Muscle layer of colon (tissue), 2 donors: ENCODE measurements around the gene CD99L2.

Experiments
- H3K27ac ChIP-seq: one replicate; pipeline ENCODE4 v1.7.0; 2013; ENCODE audit warnings: low read depth, mild to moderate bottlenecking, low read length, moderate library complexity
- H3K27me3 ChIP-seq, 2 donors: one replicate each; pipeline ENCODE4 v1.7.0; 2013; ENCODE audit warnings: low read length in 2 of 2, mild to moderate bottlenecking in 2 of 2; ENCODE audit not compliant: insufficient read depth in 2 of 2, control insufficient read depth in 1 of 2
- H3K36me3 ChIP-seq: one replicate; pipeline ENCODE4 v1.7.0; 2013; ENCODE audit warnings: mild to moderate bottlenecking, low read length; ENCODE audit not compliant: insufficient read depth
- H3K4me1 ChIP-seq: one replicate; pipeline ENCODE4 v1.7.0; 2013; ENCODE audit warnings: mild to moderate bottlenecking, low read length; ENCODE audit not compliant: insufficient read depth
- H3K4me3 ChIP-seq, 2 donors: one replicate each; pipeline ENCODE4 v1.7.0; 2013; ENCODE audit warnings: low read length in 2 of 2, low read depth in 1 of 2, mild to moderate bottlenecking in 1 of 2, moderate library complexity in 1 of 2
- H3K9ac ChIP-seq: one replicate; pipeline ENCODE4 v1.7.0; 2013; ENCODE audit warnings: low read length
- H3K9me3 ChIP-seq: one replicate; pipeline ENCODE4 v1.7.0; 2013; ENCODE audit warnings: mild to moderate bottlenecking, low read length
- donor health status: abdominal sarcoma.
- donor health status: Adenocarcinoma of cecum.

Gene CD99L2

GRCh38 chrX:150926304-150926703 lies 27.8 kb upstream of the CD99L2 start:
- Histone ChIP-seq H3K36me3 (no peaks in the 10 kb centered on the region), H3K9me3 (no peaks in the 10 kb centered on the region), H3K4me1 (no peaks in the 10 kb centered on the region), H3K27ac (no peak overlapping the region), H3K4me3 (no peak overlapping the region), H3K27me3 (no peaks in the 10 kb centered on the region), H3K9ac (no peak overlapping the region)

DNA sequence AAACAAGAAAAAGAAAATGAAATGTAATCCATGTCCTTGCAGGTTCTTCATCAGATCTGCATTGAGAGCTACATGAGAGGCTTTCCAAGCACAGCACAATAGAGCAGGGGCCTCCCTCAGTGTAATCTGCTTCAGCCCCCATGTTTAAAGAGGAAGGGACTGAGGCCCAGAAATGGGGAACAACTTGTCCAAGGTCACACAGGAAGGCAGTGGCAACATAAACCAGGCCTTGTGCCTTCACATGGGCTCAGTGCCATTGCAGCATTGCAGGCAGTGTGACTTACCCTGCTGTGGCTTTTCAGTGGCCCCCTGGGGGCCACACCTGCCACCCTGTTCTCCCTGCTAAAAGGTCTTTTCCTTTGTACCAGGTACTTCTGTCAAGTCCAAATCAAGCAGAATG lies 20.9 kb upstream of the CD99L2 start:
- Histone ChIP-seq H3K36me3 (no peaks in the 10 kb centered on the region), H3K9ac (no peak overlapping the region), H3K27me3 (no peaks in the 10 kb centered on the region), H3K27ac (no peak overlapping the region), H3K4me1 (no peaks in the 10 kb centered on the region), H3K9me3 (no peaks in the 10 kb centered on the region), H3K4me3 (no peak overlapping the region)

DNA sequence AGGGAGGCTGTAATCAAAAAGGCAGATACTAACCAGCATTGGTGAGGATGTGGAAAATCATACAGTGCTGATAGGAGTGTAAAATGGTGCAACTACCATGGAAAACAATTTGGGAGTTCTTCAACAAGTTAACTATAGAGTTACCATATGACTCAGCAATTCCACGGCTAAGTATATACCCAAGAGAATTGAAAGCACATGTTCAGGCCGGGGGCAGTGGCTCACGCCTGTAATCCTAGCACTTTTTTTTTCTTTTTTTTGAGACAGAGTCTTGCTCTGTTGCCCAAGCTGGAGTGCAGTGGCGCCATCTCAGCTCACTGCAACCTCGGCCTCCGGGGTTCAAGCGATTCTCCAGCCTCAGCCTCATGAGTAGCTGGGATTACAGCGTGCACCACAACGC lies 15.0 kb upstream of the CD99L2 start:
- no peak overlapping the region for H3K9ac ChIP-seq
- H3K4me1 ChIP-seq, result no peaks in the 10 kb centered on the region
- no peaks in the 10 kb centered on the region for H3K27me3 ChIP-seq
- H3K27ac ChIP-seq, result no peak overlapping the region
- H3K9me3 ChIP-seq, result no peaks in the 10 kb centered on the region
- H3K4me3 ChIP-seq, result no peak overlapping the region
- H3K36me3 ChIP-seq, result no peaks in the 10 kb centered on the region

DNA sequence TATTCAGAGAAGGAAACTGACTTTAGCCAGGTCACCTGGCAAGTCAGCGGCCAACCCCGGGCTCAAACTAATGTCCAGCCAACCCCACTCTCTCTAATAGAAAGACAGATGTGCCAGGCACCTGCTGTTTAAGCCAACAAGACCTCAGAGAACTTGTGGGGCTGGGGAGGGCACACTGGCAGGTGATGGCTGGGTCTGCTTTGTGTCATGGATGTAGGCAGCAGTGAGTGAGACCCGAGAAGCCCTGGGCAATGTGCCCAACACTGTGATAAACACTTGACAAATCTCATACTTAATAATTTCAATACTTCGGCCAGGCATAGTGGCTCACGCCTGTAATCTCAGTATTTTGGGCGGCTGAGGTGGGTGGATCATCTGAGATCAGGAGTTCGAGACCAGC lies 9.0 kb upstream of the CD99L2 start:
- Histone ChIP-seq H3K4me1 (no peaks in the 10 kb centered on the region), H3K27me3 (no peaks in the 10 kb centered on the region), H3K36me3 (no peaks in the 10 kb centered on the region), H3K27ac (no peak overlapping the region), H3K4me3 (no peak overlapping the region), H3K9ac (no peak overlapping the region), H3K9me3 (no peaks in the 10 kb centered on the region)

- no peak overlapping the region for H3K4me3 ChIP-seq
- H3K9ac ChIP-seq, result no peak overlapping the region
- H3K4me1 ChIP-seq, result no peaks in the 10 kb centered on the region
- H3K27me3 ChIP-seq, result peaks cover 0 to 3% of the 10 kb centered on the region in 2 donors
- H3K27ac ChIP-seq, result no peak overlapping the region
- H3K36me3 ChIP-seq, result no peaks in the 10 kb centered on the region
- no peaks in the 10 kb centered on the region for H3K9me3 ChIP-seq
These were observed 8.2 kb upstream of the CD99L2 start for GRCh38 chrX:150906694-150907093.

DNA sequence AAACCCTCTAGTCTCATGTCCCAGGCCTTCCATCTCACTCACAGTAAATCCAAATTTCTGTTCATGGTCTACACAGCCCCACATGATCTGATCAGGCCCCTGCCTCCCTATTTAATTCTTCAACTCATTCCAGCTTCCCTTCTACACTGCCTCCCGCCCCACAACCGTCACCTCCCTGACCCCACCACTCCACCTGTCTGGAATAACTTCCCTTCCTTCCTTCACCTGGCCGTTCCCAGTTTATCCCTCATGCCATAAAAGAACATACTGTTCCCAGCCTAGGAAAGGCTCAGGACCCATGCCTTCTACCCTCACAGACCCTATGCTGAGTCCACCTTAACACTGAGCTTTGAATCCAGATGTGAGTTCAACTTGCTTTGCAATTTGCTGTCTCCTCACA lies 6.8 kb upstream of the CD99L2 start:
- no peak overlapping the region for H3K9ac ChIP-seq
- H3K4me1 ChIP-seq, result no peaks in the 10 kb centered on the region
- no peak overlapping the region for H3K4me3 ChIP-seq
- H3K27ac ChIP-seq, result no peak overlapping the region
- H3K36me3 ChIP-seq, result no peaks in the 10 kb centered on the region
- peaks cover 0 to 3% of the 10 kb centered on the region in 2 donors for H3K27me3 ChIP-seq
- H3K9me3 ChIP-seq, result no peaks in the 10 kb centered on the region

GRCh38 chrX:150903110-150903508 lies 4.6 kb upstream of the CD99L2 start:
- Histone ChIP-seq H3K4me3 (no peak overlapping the region), H3K9me3 (no peaks in the 10 kb centered on the region), H3K4me1 (no peaks in the 10 kb centered on the region), H3K36me3 (no peaks in the 10 kb centered on the region), H3K9ac (no peak overlapping the region), H3K27me3 (peaks cover 0 to 3% of the 10 kb centered on the region in 2 donors), H3K27ac (no peak overlapping the region)

DNA sequence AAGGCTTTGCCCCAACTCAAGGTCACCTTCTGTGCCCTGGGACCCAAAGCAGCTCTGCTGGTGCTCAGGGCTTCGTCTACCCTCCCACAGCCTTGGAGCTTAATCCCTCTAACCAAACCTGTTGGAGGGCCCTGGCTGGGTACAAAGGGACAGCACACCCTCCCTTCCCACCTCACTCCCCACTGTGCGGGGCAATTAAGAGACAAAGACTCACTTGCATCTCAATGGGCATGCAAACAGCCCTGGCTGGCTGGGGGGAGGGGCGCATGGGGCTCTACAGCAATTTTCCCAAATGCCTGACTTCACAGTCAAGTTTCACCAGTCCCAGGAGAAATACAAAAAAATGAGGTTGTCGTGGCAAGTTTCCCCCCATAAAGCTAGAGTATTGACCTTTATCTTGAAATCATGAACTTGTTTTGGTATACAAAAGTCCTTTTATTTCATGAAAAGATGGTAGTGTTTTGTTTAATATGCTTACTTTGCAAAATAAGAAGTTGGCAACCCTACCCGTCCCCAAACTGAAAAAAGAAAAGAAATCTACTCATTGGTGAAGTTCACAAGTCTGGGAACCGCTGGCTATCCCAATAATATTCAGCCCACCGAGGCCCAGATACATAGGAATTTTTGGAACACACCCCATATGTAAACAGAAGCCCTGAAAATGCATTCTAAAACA lies 4.1 kb upstream of the CD99L2 start:
- no peaks in the 10 kb centered on the region for H3K9me3 ChIP-seq
- H3K27me3 ChIP-seq, result peaks cover 0 to 3% of the 10 kb centered on the region in 2 donors
- no peak overlapping the region for H3K4me3 ChIP-seq
- H3K9ac ChIP-seq, result no peak overlapping the region
- no peak overlapping the region for H3K27ac ChIP-seq
- H3K36me3 ChIP-seq, result no peaks in the 10 kb centered on the region
- peaks cover under 1% of the 10 kb centered on the region for H3K4me1 ChIP-seq

GRCh38 chrX:150899191-150899757 lies 806 bp upstream of the CD99L2 start:
- Histone ChIP-seq H3K4me1 (peaks cover 6% of the 10 kb centered on the region), H3K27ac (no peak overlapping the region), H3K36me3 (no peaks in the 10 kb centered on the region), H3K4me3 (peak overlapping the region; percentile 59 to 64), H3K27me3 (peaks cover 0 to 3% of the 10 kb centered on the region in 2 donors), H3K9me3 (no peaks in the 10 kb centered on the region), H3K9ac (no peak overlapping the region)

- Histone ChIP-seq H3K27me3 (peaks cover 0 to 3% of the 10 kb centered on the region in 2 donors), H3K9me3 (no peaks in the 10 kb centered on the region), H3K4me3 (peak overlapping the region; percentile 58 to 64), H3K27ac (no peak overlapping the region), H3K4me1 (peaks cover 6% of the 10 kb centered on the region), H3K36me3 (no peaks in the 10 kb centered on the region), H3K9ac (no peak overlapping the region)
These were observed 797 bp downstream of the CD99L2 start for GRCh38 chrX:150897421-150898320.

DNA sequence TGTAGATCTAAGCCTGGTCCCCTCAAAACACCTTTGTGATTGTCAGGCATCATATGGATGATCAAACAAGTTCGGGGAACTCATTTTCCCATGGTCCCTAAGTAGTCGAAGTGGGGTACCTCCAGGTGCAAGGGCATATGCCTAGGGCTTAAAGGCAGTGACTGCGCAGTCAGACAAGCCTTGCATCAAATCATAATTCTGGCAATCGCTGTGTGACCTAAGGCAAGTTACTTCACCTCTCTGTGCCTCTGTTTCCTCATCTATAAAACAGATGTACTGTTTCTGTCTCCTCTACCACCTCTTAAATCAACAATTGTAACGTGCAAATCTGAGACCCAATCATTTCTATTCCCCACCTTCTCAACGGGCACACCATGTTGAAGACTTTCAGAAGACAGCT lies 1.8 kb downstream of the CD99L2 start:
- H3K4me1 ChIP-seq, result peaks cover 6% of the 10 kb centered on the region
- H3K27me3 ChIP-seq, result no peaks in the 10 kb centered on the region
- no peaks in the 10 kb centered on the region for H3K9me3 ChIP-seq
- H3K36me3 ChIP-seq, result no peaks in the 10 kb centered on the region
- no peak overlapping the region for H3K27ac ChIP-seq
- no peak overlapping the region for H3K4me3 ChIP-seq
- H3K9ac ChIP-seq, result no peak overlapping the region
